Muscle layer of colon (tissue), 2 donors: ENCODE results near the gene FBXO3.
A peak's percentile ranks its signal among the peaks of the same experiment; 100 is the strongest.

ENCODE experiments used
- H3K27ac ChIP-seq: one replicate; pipeline ENCODE4 v1.7.0; 2013; ENCODE audit warnings: low read depth, mild to moderate bottlenecking, low read length, moderate library complexity
- H3K27me3 ChIP-seq, 2 donors: one replicate each; pipeline ENCODE4 v1.7.0; 2013; ENCODE audit warnings: low read length in 2 of 2, mild to moderate bottlenecking in 2 of 2; ENCODE audit not compliant: insufficient read depth in 2 of 2, control insufficient read depth in 1 of 2
- H3K36me3 ChIP-seq: one replicate; pipeline ENCODE4 v1.7.0; 2013; ENCODE audit warnings: mild to moderate bottlenecking, low read length; ENCODE audit not compliant: insufficient read depth
- H3K4me1 ChIP-seq: one replicate; pipeline ENCODE4 v1.7.0; 2013; ENCODE audit warnings: mild to moderate bottlenecking, low read length; ENCODE audit not compliant: insufficient read depth
- H3K4me3 ChIP-seq, 2 donors: one replicate each; pipeline ENCODE4 v1.7.0; 2013; ENCODE audit warnings: low read length in 2 of 2, low read depth in 1 of 2, mild to moderate bottlenecking in 1 of 2, moderate library complexity in 1 of 2
- H3K9ac ChIP-seq: one replicate; pipeline ENCODE4 v1.7.0; 2013; ENCODE audit warnings: low read length
- H3K9me3 ChIP-seq: one replicate; pipeline ENCODE4 v1.7.0; 2013; ENCODE audit warnings: mild to moderate bottlenecking, low read length
- donor health status: abdominal sarcoma.
- donor health status: Adenocarcinoma of cecum.

Gene FBXO3

DNA sequence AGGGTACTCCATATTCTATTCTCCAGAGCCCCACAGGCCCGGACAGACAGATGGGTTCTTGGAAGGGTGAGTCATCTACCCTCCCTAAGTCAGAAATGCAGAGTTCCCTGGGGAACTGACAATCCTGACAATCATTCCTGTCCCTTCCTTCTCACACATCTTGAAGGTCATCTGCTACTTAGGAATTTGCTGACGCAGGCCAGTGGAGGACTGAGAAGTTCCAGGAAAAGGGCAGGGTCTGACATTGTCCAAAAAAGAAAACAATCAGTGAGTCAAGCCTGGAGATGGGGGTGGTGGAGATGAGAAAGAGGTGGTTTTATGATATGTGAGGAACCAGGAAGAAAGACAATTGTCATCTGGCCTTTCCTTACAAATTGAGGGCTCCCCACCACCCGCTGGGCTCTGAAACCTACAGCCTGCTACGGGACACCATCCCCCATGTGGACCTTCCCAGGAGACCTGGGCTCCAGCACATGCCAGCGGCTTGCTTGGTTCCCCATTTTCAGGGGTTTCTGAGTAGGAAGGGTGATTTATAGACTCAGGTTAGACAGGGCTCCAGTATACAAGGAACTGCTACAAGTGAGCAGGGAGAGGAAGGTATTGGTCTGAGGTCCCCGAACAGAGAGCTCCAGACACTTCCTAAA, 51.0 kb downstream of the FBXO3 start:
- H3K4me1 ChIP-seq, result peaks cover 46% of the 10 kb centered on the region

DNA sequence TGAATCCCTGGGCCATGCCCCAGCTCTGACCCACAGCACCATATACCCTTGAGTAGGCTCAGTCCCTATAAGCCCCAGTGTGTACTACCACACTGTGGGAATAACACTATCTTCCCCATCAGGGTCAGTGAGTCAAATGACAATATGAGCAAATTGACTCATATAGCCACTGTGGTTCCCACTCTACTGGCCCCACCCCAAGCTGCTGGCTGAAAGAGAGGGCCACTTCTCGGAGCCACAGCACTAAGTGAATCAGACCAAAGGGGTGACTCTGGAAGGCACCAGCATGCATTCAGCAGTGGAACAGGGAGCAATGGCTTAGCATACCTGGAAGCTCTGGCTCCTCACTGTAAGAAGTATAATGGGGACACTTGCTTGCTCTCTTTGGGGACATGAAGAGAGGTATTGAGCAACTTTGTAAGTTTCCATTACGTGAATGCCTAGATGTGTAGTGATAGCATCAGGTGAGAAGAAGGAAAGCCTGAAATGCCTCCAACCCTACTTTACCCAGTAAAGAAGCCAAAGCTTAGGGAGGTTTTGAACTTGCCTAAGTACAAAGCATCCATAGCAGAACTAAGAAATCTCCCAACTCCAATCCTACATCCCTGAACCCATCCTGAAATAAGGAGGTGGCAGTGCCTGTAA, 51.6 kb downstream of the FBXO3 start:
- Histone ChIP-seq H3K4me3 (no peak overlapping the region), H3K9ac (no peak overlapping the region), H3K4me1 (peaks cover 46% of the 10 kb centered on the region), H3K9me3 (no peaks in the 10 kb centered on the region), H3K36me3 (peaks cover 23% of the 10 kb centered on the region), H3K27ac (peak overlapping the region; percentile 39), H3K27me3 (no peaks in the 10 kb centered on the region)

More for the DNA sequence above, 51.0 kb downstream of the FBXO3 start:
- no peak overlapping the region for H3K9ac ChIP-seq
- H3K4me3 ChIP-seq, result no peak overlapping the region
- H3K36me3 ChIP-seq, result peaks cover 23% of the 10 kb centered on the region
- no peaks in the 10 kb centered on the region for H3K27me3 ChIP-seq
- no peaks in the 10 kb centered on the region for H3K9me3 ChIP-seq
- peak overlapping the region; percentile 39 for H3K27ac ChIP-seq

DNA sequence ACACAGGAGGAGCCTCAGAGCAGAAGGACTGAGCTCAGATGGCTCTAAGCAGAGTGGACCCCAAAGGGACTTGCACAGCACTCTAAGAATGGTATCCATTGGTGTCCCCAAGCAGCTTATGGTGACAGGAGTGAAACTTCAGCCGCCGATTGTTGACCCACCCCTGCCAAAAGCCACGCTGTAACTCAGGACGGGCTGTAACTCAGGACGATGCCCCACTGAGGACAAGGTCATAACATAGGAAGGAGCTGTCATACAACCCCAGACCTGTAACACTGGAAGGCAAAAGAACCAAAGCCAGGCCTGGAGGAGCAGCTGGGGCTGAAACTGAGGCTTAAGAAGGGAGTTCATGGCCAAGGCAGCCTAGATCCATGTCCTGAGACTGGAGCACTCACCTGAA, 52.3 kb downstream of the FBXO3 start:
- Histone ChIP-seq H3K4me1 (peaks cover 46% of the 10 kb centered on the region), H3K36me3 (peaks cover 29% of the 10 kb centered on the region), H3K27me3 (no peaks in the 10 kb centered on the region), H3K9me3 (no peaks in the 10 kb centered on the region), H3K9ac (no peak overlapping the region), H3K4me3 (no peak overlapping the region), H3K27ac (no peak overlapping the region)

DNA sequence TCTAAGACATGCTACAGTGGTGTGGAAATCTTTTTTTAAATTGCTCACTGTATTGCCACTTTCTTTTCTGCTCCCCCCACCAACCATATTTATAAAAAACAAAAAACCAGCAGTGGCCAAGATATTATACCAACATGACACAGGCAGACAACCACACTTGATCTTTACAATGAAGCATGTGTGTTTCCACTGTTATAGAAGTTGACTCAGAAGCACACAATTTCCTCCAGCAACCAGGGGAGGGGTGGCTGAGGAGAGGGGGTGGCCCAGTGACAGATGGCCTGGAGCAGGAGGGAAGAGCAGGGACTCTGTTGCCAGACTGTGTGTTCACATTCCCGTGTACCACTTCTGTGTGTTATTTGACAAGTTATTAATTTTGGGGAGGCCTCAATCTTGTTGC, 52.9 kb downstream of the FBXO3 start:
- H3K9ac ChIP-seq, result no peak overlapping the region
- H3K9me3 ChIP-seq, result no peaks in the 10 kb centered on the region
- H3K4me1 ChIP-seq, result peaks cover 46% of the 10 kb centered on the region
- peaks cover 35% of the 10 kb centered on the region for H3K36me3 ChIP-seq
- no peak overlapping the region for H3K27ac ChIP-seq
- no peaks in the 10 kb centered on the region for H3K27me3 ChIP-seq
- no peak overlapping the region for H3K4me3 ChIP-seq

DNA sequence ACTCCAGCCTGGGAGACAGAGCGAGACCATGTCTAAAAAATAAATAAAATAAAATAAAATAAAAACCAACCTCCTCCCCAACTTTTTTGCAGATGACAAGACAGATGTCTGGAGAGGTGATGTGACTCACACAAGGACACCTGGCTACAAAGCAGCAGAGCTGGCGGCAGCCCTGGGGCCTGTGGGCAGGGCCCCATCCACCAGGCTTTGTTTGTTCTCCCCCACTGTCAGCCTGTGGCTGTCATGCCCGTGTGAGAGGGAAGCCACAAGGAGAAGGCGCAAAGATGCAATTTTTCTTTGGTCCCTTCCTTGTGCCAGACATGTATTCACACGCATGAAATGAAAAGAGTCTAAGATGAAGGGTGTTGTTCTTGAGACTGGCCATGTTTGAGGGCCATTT, 54.7 kb downstream of the FBXO3 start:
- H3K27me3 ChIP-seq, result no peaks in the 10 kb centered on the region
- H3K9me3 ChIP-seq, result no peaks in the 10 kb centered on the region
- H3K4me1 ChIP-seq, result peaks cover 35% of the 10 kb centered on the region
- no peak overlapping the region for H3K4me3 ChIP-seq
- H3K9ac ChIP-seq, result no peak overlapping the region
- H3K36me3 ChIP-seq, result peaks cover 35% of the 10 kb centered on the region
- H3K27ac ChIP-seq, result no peak overlapping the region

DNA sequence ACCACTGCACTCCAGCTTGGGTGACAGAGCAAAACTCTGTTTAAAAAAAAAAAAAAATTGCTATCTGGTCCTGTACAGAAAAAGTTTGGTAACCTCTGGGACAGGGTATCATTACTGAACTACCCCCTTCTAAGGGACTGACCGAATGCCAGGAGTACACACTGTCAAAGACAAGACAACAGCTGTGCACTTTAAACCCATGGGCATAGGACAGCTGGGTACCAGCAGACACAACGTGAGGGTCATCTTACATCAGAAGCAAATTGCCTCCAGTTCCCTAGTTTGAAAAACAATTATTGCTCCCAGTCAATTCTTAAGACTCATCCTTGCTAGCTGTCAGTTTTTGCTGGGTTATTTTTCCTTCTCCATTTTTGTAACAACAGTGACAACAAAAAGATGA, 55.9 kb downstream of the FBXO3 start:
- Histone ChIP-seq H3K36me3 (peaks cover 42% of the 10 kb centered on the region), H3K4me1 (peaks cover 24% of the 10 kb centered on the region), H3K9me3 (no peaks in the 10 kb centered on the region), H3K27me3 (no peaks in the 10 kb centered on the region), H3K9ac (no peak overlapping the region), H3K4me3 (no peak overlapping the region), H3K27ac (no peak overlapping the region)

DNA sequence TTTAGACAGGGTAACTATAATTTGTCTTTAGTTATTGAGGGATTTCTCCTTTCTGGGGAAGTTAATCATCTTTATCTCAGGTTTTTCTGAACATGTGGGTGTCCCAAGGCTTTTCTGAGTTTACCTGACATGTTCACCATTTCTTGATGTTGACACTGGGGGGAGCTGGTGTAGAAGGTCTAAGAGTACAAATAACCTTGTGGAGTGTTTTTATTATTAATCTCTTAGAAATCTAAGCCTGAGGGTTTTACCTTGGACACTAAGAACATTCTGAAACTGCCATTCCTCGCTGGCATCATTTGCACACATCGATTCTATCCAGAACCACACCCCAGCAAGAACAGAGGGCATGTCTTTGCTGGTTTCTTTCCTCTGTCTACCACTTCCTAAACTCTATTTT, 58.1 kb downstream of the FBXO3 start:
- Histone ChIP-seq H3K9ac (no peak overlapping the region), H3K27me3 (no peaks in the 10 kb centered on the region), H3K4me1 (peaks cover 2% of the 10 kb centered on the region), H3K27ac (no peak overlapping the region), H3K9me3 (no peaks in the 10 kb centered on the region), H3K36me3 (peaks cover 36% of the 10 kb centered on the region), H3K4me3 (no peak overlapping the region)

DNA sequence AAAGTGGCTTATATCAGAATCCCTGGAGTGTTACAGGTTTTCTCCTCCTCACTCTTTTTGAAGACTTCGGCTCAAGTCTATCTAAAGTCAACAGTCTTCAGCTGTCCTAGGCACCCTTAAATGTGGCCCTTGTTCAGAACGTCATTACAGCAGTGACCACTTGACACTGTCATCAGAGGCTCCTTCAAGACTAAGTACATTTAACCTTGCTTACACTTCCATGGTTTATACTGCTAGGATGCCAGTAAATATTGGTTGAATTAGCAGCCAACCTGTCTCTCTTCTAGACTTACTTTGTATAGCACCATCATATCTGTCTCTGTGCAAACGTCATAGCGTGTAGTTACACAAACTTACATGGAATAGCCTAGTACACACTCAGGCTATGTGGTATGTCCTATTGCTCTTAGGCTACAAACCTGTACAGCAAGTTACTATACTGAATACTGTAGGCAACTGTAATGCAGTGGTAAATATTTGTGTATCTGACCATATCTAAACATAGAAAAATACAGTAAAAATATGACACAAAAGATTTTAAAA, 60.4 kb downstream of the FBXO3 start:
- no peak overlapping the region for H3K9ac ChIP-seq
- no peaks in the 10 kb centered on the region for H3K4me1 ChIP-seq
- H3K9me3 ChIP-seq, result no peaks in the 10 kb centered on the region
- H3K27ac ChIP-seq, result no peak overlapping the region
- no peaks in the 10 kb centered on the region for H3K27me3 ChIP-seq
- peaks cover 45% of the 10 kb centered on the region for H3K36me3 ChIP-seq
- H3K4me3 ChIP-seq, result no peak overlapping the region

DNA sequence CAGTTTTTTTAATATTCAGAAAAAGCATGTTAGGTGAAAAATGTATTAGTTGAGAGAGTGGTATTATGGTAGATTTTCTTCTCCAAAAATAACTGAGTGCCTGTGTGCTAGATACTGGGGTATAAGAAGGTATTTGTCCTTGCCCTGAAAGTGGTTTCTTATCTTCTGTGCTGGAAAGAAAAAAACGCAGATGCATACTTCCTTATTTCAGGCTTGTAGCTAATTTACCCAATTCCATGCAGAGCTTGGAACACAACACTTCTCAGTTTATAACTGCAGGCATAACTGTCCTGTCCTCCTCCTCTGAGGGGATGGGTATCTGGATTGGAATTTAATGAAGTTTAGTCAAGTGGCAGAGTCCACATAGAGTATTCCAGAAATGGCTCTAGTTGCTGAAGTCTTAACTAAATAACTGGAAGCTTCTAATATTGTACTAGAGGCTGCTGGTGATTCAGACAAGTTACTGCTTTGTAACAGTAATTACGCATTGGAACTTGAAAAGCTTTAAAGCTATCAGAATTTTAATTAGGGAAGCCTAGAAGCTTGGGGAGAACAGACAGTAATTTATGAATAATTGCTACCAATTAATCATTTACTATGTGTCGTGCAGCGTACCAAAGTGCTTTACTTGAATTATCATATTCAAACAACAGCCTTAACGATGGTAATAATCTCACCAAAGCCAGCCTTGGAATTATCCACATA, 61.0 kb downstream of the FBXO3 start:
- H3K27me3 ChIP-seq, result no peaks in the 10 kb centered on the region
- H3K27ac ChIP-seq, result no peak overlapping the region
- peaks cover 44% of the 10 kb centered on the region for H3K36me3 ChIP-seq
- H3K9me3 ChIP-seq, result no peaks in the 10 kb centered on the region
- H3K4me1 ChIP-seq, result no peaks in the 10 kb centered on the region
- no peak overlapping the region for H3K4me3 ChIP-seq
- no peak overlapping the region for H3K9ac ChIP-seq

DNA sequence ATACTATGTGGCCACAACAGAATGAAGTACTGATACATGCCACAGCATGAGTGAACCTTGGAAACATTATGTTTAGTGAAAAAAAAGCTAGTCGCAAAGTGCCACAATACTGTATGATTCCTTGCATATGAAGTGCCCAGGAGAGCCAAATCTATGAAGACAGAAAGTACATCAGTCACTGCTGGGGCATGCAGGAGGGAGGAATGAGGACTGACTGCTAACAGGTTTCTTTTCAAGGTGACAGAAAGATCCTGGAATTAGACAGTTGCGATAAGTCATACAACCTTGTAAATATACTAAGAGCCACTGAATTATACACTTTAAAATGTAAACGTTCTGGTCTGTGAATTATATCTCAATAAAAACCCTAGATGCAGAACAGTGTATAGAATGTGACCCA, 61.9 kb downstream of the FBXO3 start:
- peaks cover 42% of the 10 kb centered on the region for H3K36me3 ChIP-seq
- H3K4me1 ChIP-seq, result no peaks in the 10 kb centered on the region
- H3K27ac ChIP-seq, result no peak overlapping the region
- H3K9me3 ChIP-seq, result no peaks in the 10 kb centered on the region
- no peak overlapping the region for H3K4me3 ChIP-seq
- no peak overlapping the region for H3K9ac ChIP-seq
- no peaks in the 10 kb centered on the region for H3K27me3 ChIP-seq

DNA sequence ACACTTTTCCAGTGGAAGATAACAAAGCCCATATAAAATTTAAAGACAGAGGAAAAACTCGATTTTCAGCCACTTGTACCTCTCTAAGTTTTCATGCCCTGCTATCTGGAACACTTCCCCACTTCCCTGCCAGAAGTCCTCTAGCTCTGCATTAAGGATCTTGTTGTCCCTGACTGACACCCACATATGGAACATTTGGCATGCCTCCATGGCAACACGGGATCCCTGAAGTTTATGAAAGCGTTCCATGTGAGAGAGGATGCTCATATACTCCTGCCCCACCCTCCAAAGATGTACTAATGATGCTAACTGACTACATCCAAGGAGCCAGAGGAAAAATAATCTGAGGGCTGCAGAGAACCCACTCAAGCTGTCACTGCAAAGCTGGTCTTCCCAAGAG, 64.9 kb downstream of the FBXO3 start:
- H3K36me3 ChIP-seq, result peaks cover 42% of the 10 kb centered on the region
- no peaks in the 10 kb centered on the region for H3K9me3 ChIP-seq
- no peaks in the 10 kb centered on the region for H3K27me3 ChIP-seq
- no peak overlapping the region for H3K4me3 ChIP-seq
- H3K4me1 ChIP-seq, result no peaks in the 10 kb centered on the region
- no peak overlapping the region for H3K9ac ChIP-seq
- no peak overlapping the region for H3K27ac ChIP-seq
